Transverse colon (tissue), 4 donors: ENCODE results near the gene TNNC1.

ENCODE experiments used
- CTCF ChIP-seq, 5 experiments: fragments of 200-600 bp in 3 of 5; fragments of 450-650 bp in 2 of 5; sonication (generic) in 3 of 5; IDR thresholded peaks; 1 replicate in 2 of 5; 2 replicates in 3 of 5; pipeline ENCODE4 v1.5.1; 2016 to 2017; ENCODE audit warnings: antibody characterized with exemption in 5 of 5, inconsistent platforms in 3 of 5, mild to moderate bottlenecking in 2 of 5, moderate library complexity in 1 of 5
- POLR2A ChIP-seq: fragments of 450-650 bp; IDR thresholded peaks from one replicate; pipeline ENCODE4 v1.6.1; 2016; ENCODE audit warnings: antibody characterized with exemption, mild to moderate bottlenecking, moderate library complexity
- POLR2AphosphoS5 ChIP-seq, 3 donors: sonication (generic); formaldehyde crosslinking; IDR thresholded peaks; one replicate each; pipeline ENCODE4 v1.6.1; 2016; ENCODE audit warnings: antibody characterized with exemption in 3 of 3

GRCh38 chr3:52487788-52488691 lies 34.2 kb upstream of the TNNC1 start:
- no peak for TF ChIP-seq CTCF (IDR thresholded peaks at IDR 0.05)
- TF ChIP-seq POLR2A: no peak
- TF ChIP-seq POLR2AphosphoS5 (IDR thresholded peaks at IDR 0.05): no peak
